GM12892 (cell line): ENCODE results near the gene BRINP1.

Source experiments
- POLR2A ChIP-seq: IDR thresholded peaks from 2 replicates; pipeline ENCODE4 v1.6.1; 2011; ENCODE audit warnings: low read depth, low read length, control low read depth
- POLR2AphosphoS5 ChIP-seq: IDR thresholded peaks from 2 replicates; pipeline ENCODE4 v1.6.1; 2011; ENCODE audit warnings: low read depth, low read length, control low read depth
- TAF1 ChIP-seq: IDR thresholded peaks from 2 replicates; pipeline ENCODE4 v1.6.1; 2011; ENCODE audit warnings: low read depth, mild to moderate bottlenecking, control low read depth, low read length, borderline replicate concordance

DNA sequence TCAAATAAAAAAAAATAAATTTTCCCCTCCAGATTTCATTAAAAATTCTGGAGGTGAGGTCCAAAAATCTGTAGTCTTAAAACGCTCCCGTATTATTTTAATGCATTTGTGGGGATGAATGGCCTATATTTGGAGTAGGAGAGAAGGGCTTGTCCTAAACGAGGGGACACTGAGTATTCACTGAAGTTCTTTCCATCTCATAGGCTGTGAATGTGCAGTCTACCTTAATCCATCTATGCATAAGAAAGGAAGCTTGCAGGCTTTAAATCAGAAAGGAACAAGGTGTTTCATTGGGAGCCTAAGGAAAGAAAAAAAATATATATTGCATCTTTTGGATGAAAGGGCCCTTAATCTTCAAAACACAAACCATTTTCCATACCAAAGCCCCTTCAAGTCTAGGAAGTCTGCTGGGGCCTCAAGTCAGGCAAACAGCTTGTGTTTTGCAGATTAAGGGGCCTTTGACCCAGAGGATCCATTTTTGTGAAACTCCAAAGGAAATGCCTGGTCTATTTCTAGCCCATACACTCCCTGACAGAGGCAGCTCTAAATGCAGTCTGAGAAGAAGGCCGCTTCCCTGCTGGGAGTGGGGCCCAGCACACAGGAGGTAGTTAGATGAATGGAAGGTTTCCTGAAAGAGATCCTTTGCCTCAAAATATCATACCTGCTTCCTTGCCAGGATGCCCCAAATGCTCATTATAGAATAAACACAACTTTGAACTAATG, 35.6 kb downstream of the BRINP1 start:
- TF ChIP-seq TAF1 (no peak), POLR2A (no peak), POLR2AphosphoS5 (no peak)
